RWPE1 (cell line): ENCODE results near the gene XIAP.
"Not testable (repeated sequence)": the region's sequence is repeated elsewhere in the genome, so short reads cannot be mapped to it uniquely, and the experiment has no call there.

ENCODE experiments used
- CTCF ChIA-PET: fragments of 350-600 bp; sonication (Branson Sonifier 250); formaldehyde crosslinking; extraction: SDS; loops from one replicate; lab custom pipeline; 2021; lab: Yijun Ruan, JAX
- POLR2A ChIA-PET: fragments of 400-600 bp; formaldehyde crosslinking; extraction: SDS; loops from one replicate; lab custom pipeline; 2020; ENCODE audit warnings: antibody characterized with exemption; ENCODE audit not compliant: low non-redundant PET; lab: Yijun Ruan, JAX
- DNase-seq: peaks from one replicate; pipeline ENCODE4 v3.0.0; 2012; ENCODE audit warnings: low spot score
- H3K27ac ChIP-seq: fragments of 450-650 bp; 2 replicates; pipeline ENCODE4 v1.5.1; 2017
- TF ChIP-seq, protein P1 (sequence below): fragments of 450-650 bp; conservative IDR thresholded peaks from 2 replicates; pipeline ENCODE4 v1.5.1; 2017; ENCODE audit warnings: low read depth, mild to moderate bottlenecking

The XIAP gene

DNA sequence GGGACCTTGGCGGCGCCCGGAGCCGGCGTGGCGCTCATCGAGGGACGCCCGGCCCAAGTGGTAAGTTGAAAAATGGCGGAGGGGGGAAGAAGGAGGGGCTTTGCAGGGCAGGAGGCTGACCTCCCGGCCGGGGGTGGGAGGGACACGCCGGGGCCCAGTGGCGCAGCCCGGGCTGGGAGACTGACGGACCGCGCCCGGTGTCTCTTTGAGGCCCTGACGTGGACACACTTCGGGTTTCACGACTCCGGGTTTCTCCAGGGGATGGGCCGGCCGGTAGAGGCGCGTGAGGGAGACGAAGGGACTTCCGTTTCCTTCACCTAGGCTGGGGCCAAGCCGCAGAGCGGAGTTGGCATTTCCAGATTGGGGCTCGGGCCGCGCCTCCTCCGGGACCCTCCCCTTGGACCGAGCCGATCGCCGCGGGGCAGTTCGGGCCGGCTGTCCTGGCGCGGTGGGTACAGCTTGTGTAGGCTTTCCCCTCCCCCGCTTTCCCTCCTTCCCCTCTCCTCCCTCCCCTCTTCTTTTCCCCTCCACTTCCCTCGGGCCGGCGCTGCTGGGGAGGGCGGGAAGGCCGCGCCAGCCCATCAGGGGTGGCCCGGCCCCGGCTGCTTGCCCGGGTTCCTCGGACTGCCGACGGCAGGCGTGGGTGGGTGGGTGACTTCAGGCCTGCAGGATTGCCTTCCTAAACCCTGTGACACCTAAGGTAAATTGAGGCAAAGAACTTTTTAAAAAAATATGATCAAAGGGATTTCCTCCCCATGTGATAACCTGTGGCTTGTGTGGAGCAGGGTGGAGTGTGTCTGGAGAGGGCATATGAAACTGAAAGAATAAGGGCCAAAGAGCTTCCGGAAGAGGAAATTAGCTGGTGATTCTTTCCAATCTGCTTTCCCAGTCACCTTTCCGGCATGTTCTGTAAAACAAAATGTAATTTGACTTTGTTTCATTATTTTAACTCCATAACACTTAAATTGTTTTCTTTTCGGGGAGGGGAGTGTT, at the start of gene XIAP:
TSS of gene XIAP (plus strand) at position 208 of the 993 bp plus-strand sequence. CDS start 25,610 bp downstream, outside the sequence.
- CTCF ChIA-PET = no interaction called here
- POLR2A ChIA-PET = no interaction called here
- TF ChIP-seq, protein P1, sequence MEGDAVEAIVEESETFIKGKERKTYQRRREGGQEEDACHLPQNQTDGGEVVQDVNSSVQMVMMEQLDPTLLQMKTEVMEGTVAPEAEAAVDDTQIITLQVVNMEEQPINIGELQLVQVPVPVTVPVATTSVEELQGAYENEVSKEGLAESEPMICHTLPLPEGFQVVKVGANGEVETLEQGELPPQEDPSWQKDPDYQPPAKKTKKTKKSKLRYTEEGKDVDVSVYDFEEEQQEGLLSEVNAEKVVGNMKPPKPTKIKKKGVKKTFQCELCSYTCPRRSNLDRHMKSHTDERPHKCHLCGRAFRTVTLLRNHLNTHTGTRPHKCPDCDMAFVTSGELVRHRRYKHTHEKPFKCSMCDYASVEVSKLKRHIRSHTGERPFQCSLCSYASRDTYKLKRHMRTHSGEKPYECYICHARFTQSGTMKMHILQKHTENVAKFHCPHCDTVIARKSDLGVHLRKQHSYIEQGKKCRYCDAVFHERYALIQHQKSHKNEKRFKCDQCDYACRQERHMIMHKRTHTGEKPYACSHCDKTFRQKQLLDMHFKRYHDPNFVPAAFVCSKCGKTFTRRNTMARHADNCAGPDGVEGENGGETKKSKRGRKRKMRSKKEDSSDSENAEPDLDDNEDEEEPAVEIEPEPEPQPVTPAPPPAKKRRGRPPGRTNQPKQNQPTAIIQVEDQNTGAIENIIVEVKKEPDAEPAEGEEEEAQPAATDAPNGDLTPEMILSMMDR = no peak
- peak; percentile 83 for DNase-seq
- H3K27ac ChIP-seq = peak within 1 kb of the TSS; percentile 96

DNA sequence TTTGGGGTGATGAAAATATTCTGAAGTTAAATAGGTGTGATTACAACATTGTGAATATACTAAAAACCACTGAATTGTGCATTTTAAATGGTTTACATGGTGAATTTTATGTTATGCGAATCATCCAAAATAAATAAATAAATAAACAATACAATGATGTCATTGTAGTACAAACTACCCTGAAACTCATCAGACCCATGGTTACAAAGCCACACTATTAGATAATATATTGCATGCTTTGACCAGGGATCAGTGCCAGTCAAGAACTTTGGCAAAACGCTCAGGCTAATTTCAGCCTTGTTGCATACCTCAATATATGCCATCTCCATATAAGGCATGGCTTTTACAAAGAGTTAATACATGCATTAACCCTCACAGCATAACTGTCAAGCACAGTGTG, 45.5 kb upstream of the XIAP start:
- POLR2A ChIA-PET = no interaction called here
- no peak for DNase-seq
- H3K27ac ChIP-seq = no peak overlapping the region
- CTCF ChIA-PET = no interaction called here
- TF ChIP-seq, protein P1 = no peak

DNA sequence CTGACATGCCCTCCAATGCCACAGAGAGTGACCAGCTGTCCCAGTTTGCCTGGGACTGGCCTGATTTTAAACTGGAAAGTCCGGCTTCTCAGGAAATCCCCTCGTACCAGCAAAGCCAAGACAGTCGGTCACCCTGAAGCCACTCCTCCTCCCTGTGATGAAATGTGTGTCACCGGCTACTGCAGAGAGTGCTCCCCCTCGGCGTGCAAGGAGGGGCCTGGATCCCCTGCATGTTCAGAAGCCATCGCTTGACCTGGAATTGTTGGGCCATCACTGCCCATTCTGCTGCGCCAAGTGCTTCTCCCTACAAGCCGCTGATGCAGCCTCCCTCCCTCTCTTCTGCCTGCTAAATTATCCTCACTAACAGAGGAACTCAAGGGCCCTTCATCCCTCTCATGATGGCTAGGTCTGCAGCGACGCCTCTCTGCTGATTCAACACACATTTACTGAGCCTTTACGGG, 44.9 kb upstream of the XIAP start:
- H3K27ac ChIP-seq, POLR2A ChIA-PET, CTCF ChIA-PET, DNase-seq: not testable (repeated sequence)

DNA sequence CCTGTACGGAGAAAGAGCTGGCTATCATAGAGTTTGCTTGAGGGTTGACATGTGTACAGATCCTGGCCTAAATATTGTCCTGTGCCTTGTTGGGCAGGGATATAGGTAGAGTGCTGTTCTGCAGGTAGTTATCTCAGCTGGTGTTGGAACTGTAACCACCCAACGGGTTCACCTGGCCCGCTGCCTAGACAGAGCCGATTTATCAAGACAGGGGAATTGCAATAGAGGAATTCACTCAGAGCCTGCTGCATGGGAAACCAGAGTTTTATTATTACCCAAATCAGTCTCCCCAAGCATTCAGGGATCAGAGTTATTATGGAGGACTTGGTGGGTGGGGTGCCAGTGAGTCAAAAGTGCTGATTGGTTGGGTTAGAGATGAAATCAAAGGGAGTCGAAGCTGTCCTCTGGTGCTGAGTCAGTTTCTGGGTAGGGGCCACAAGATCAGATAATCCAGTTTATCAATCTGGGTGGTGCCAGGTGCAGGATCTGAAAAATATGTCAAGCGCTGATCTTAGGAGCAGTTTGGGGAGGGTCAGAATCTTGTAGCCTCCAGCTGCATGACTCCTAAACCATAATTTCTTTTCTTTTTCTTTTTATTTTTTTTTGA, 42.5 kb upstream of the XIAP start:
- ChIA-PET POLR2A (no interaction called here), CTCF (no interaction called here)
- TF ChIP-seq, protein P1 = no peak
- no peak overlapping the region for H3K27ac ChIP-seq
- no peak for DNase-seq

DNA sequence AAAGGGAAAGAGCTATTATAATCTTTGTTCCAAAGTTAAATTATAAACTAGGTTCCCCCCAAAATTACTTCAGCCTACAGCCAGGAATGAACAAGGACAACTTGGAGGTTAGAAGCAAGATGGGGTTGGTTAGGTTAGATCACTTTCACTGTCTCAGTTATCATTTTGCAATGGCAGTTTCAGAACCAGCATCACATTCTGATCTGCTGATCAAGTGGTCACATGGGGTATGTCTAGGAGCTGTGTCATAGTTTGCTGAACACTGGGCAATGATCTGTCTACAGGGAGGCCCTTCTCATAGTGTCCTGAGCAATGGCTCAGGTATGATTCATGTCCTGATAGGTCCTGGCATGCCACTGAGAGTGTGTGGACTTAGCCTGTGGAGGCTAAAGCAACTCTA, 41.6 kb upstream of the XIAP start:
- CTCF ChIA-PET = no interaction called here
- POLR2A ChIA-PET = no interaction called here
- no peak overlapping the region for H3K27ac ChIP-seq
- TF ChIP-seq, protein P1 = no peak
- no peak for DNase-seq

DNA sequence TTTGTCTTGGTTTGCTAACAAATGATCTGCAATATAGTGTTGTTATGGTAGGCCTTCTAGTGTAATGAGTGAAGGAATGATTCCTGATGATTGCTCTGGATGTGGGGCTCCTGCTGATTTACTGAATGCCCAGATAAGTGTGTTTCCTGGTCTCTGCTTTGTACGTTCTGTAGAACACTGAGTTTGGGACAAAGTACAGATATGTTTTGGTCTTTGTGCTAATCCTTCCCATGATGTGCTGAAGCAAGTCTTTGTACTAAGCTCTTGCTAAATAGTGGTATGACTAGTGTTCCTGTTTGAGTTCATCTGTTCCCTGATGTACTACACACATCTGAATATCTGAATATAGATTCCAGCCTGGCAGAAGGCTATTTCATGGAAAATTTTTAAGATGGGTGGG, 36.9 kb upstream of the XIAP start:
- CTCF ChIA-PET = interaction anchor here (0.6 kb wide), 1 partner anchor 62 kb away, joined by 9 read pairs; no protein-coding TSS in a partner anchor
- POLR2A ChIA-PET = no interaction called here
- TF ChIP-seq, protein P1 = no peak
- no peak overlapping the region for H3K27ac ChIP-seq
- no peak for DNase-seq
